GM23248 (cell line): ENCODE data around the gene KY.

Experiments used
- EZH2 ChIP-seq: fragments of 200-600 bp; sonication (generic); IDR thresholded peaks from 2 replicates; pipeline ENCODE4 v1.6.1; 2018; ENCODE audit warnings: antibody characterized with exemption, mild to moderate bottlenecking; ENCODE audit not compliant: insufficient read depth, poor library complexity, severe bottlenecking
- EZH2phosphoT487 ChIP-seq: fragments of 200-600 bp; sonication (generic); IDR thresholded peaks from 2 replicates; pipeline ENCODE4 v1.6.1; 2018; ENCODE audit warnings: antibody characterized with exemption, moderate library complexity, mild to moderate bottlenecking, low read depth; ENCODE audit not compliant: insufficient read depth

DNA sequence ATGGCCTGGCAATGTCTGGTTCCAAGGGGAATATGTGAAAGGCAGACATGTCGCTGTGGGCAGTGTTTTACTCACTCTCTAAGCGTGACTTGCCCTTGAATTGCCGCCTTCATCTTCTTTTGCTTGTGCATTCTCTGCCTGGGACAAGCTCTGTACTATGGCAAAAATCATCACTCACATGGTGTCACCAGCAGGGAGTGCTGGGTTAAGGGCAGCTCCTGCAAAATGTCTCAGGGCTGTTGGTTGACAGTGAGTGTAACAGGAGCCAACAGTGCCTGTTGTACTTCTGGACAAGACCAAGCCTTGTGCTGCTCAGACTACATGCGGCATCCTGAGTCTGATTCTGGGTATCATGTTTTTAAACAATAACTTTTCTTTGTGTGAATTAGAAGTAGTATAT is 45.3 kb upstream of the KY start:
- TF ChIP-seq EZH2 (no peak), EZH2phosphoT487 (no peak)
